GM19099 (cell line): ENCODE results near the gene SPRYD7.

Experiments used
- POLR2A ChIP-seq: IDR thresholded peaks from 3 replicates; pipeline ENCODE4 v1.6.1; 2011; ENCODE audit warnings: low read depth; ENCODE audit not compliant: insufficient read length; ENCODE audit errors: extremely low read depth

The SPRYD7 gene, protein sequence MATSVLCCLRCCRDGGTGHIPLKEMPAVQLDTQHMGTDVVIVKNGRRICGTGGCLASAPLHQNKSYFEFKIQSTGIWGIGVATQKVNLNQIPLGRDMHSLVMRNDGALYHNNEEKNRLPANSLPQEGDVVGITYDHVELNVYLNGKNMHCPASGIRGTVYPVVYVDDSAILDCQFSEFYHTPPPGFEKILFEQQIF

GRCh38 chr13:49936075-49936967, at the start of gene SPRYD7:
SPRYD7 (minus strand) TSS chr13:49936340; CDS start chr13:49936235, 105 bp downstream.
- peak; percentile 77 for TF ChIP-seq POLR2A

GRCh38 chr13:49985129-49985528, 49.0 kb upstream of the SPRYD7 start:
- TF ChIP-seq POLR2A, result no peak

DNA sequence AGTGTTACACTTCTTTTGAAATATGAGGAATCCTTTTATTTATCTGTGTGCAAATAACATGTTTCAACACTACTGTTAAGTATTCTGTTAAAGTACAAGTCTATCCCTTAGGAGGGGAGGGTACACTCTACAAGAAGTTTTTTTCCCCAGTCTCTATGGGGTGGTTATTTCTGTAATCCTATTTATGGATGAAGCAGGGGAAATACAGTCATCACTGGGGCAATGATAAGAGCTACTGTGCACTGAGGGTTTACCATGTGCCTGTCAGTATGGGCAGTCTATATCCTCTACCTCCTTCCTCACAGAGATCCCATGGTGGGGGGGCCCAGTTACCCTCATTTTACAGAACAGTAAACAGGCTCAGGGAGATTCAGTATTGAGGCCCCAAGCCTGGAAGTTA, 44.1 kb upstream of the SPRYD7 start:
- TF ChIP-seq POLR2A, result no peak

DNA sequence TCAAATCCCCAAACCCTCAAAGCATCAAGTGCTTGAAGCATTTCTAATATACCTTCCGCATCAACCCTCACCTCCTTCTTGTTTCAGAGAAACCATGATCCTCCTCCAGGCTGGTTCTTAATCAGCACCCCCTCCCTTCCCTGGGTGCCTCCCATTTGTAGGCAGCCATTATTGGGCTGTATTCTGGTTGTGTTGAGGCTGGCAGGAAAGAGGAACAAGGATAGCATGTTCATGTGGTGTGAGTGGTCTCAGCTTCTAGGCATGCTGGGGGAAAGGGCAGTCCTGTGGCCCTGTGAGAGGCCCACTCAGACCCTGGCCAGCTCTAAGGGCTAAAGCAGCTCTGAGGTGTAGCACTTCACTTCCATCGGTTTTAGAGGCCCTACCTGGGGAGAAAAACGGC, 41.9 kb upstream of the SPRYD7 start:
- no peak for TF ChIP-seq POLR2A

DNA sequence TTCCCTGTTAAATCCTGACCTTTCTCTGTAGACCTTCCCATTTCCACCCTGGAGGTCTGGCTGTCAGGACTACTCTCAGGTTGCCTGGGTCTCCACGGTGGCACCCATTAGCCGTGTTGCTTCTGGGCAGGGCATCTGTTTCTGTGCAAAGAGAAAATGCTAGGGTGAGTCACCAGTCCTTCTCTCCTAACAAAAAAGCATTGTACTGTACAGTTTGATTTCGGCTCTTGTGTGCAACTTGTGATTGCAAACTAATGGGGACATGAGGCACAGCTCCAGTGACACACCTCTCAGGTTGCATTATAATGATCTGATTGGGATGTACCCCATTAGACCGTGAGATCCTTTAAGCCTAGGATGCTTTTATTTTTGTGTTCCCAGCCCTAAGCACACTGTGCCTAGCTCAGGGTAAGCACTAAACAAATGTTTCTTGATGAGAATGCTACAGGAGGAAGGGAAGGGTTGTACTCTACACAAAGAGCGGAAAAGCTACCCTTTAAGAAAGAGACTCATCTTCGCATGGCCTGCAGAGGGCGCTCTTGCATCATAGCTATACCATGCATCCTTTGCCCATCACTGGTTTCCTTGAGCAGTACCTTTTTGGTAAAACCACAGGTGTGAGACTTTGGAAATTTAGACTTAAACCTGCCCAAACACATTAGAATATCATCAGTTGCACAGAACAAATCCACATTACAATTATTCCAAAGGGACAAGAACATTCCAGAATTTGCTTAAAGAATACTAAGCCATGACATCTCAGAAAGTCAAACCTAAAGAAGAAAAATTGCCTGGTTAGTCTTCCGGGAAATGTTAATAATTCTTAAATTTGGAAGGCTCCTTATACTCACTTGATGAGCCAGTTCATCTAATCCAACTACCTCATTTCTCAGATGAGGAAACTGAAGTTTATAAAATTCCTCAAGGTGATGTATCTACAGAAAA, 40.4 kb upstream of the SPRYD7 start:
- no peak for TF ChIP-seq POLR2A

DNA sequence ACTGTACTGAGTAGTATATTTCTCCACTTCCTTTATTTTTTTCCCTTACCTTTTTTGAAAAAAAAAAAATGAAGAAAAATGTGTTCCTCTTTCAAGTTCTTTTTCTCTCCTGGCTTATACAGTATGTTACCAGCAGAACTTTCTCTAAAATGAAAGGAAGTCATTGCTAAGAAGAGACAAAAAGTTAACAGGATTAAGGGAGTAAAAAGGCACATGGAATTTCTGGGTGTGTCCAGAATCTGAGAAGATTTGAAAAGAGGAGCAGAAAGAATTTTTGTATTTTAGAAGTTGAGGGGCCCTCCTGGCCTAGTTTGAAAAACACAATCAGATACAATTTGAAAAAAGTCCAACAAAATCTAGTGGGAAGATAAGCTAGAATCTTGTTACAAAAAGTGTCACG, 39.7 kb upstream of the SPRYD7 start:
- no peak for TF ChIP-seq POLR2A

- no peak for TF ChIP-seq POLR2A
Measured at GRCh38 chr13:49972709-49973108, 36.6 kb upstream of the SPRYD7 start.

- no peak for TF ChIP-seq POLR2A
Measured at GRCh38 chr13:49967456-49967855, 31.3 kb upstream of the SPRYD7 start.

- no peak for TF ChIP-seq POLR2A
Measured at GRCh38 chr13:49958321-49958720, 22.2 kb upstream of the SPRYD7 start.

GRCh38 chr13:49956131-49956530, 20.0 kb upstream of the SPRYD7 start:
- no peak for TF ChIP-seq POLR2A

DNA sequence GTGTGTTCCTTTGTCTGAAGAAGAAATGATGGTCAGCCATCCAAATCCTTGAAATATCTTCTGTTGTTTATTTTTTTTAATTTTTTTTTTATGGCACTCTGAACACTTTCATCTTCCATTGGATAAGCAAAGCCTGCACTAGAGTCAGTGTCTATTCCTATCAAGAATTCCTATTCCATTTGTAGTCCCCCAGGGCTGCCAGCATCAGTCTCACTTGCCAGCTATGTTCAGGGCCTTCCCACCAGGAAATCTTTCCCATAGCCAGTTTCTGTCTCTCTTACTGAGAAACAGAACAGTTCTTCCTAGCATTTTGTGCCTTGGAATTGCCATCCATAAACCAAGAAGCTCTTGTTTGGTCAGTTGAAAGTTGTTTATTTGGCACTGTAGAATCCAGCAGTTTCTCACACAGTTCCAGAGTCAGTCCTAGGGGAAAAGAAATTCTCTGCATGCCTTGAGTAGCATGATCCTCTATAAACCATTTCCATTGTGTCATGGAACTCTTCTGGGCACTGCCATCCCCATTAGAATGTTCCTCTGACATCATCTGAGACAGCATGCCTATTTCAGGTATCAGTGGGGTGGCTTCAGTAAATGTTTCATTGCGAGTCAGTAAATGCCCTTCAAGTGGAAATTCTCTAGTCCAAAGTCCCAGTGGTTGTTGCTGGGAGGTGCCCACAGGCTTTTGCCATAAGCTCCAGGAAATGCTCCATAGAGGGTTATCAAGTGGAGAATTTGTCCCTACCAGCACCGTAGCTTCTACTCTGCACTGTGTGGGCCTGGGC, 18.7 kb upstream of the SPRYD7 start:
- TF ChIP-seq POLR2A, result no peak

- TF ChIP-seq POLR2A, result no peak
Measured at GRCh38 chr13:49953560-49953959, 17.4 kb upstream of the SPRYD7 start.

DNA sequence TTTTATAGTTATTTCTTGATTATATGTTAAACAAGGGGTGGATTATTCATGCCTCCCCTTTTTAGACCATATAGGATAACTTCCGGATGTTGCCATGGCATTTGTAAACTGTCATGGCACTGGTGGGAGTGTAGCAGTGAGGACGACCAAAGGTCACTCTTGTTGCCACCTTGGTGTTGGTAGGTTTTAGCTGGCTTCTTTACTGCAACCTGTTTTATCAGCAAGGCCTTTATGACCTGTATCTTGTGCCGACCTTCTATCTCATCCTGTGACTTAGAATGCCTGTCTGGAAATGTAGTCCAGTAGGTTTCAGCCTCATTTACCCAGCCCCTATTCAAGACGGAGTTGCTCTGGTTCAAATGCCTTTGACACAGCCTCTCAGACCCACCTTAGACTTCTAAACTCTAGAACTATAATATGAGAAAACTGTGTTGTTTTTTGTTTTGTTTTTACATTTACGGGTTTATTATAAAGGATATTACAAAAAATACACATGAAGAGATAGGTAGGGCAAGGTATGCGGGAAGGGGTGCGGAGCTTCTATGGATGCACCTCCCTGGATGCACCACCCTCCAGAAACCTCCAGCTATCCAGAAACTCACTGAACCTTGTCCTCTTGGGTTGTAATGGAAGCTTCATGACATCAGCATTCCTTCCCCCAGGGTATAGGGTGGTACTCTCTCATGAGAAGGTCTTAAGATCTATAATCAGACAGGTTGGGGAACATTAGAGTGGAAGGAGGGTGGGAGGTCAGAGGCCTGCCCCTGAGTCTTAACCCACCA, 15.8 kb upstream of the SPRYD7 start:
- TF ChIP-seq POLR2A, result no peak

- no peak for TF ChIP-seq POLR2A
Measured at GRCh38 chr13:49939321-49939720, 3.2 kb upstream of the SPRYD7 start.
